ENCODE data around the gene NECTIN1. TPM values are rescaled to one million over a fixed set of nuclear protein-coding genes. Genes with fewer than 3 reads are reported as not detected.

NECTIN1 gene
- total and polyA plus RNA-seq, 2 of the 4 experiments (the other 2 are of a cell fraction) = 2.3 to 4.2 TPM

- POLR2A ChIA-PET (ENCODE audit: unreplicated experiment) = no interaction called here
- intact Hi-C loops (cut with micrococcal nuclease) (no loop called here), in situ Hi-C loops (cut with MboI; ENCODE audit: low sequenced_read_pairs) (loop anchor here (10.0 kb wide), 1 partner anchor 335 kb away; no protein-coding TSS in a partner anchor), dilution Hi-C loops (cut with HindIII; ENCODE audit: low sequenced_read_pairs, unreplicated experiment) (no loop called here)
- no CpG with 5 or more reads among the region's 4 CpGs for WGBS, 2 experiments (ENCODE audit: extremely low coverage in 2 of 2, insufficient read length in 1 of 2)
- peaks cover 78% of the 10 kb centered on the region for H3K27me3 ChIP-seq (ENCODE audit: control insufficient read depth, insufficient read depth, low read length)
- H3K9me1 ChIP-seq (ENCODE audit: insufficient read depth, low read length) = 0 out of 2 replicates have a peak, but pooled peaks cover 2% of the 10 kb centered on the region
- H3K4me3 ChIP-seq (ENCODE audit: insufficient read depth, low read depth, low read length) = no peak overlapping the region
- H3K79me1 ChIP-seq (ENCODE audit: low read depth in 1 of 2, low read length in 2 of 2) = no peaks in the 10 kb centered on the region
- no peak overlapping the region for H4K91ac ChIP-seq (ENCODE audit: insufficient read depth, low read depth, low read length)
- no peak overlapping the region for H3K4ac ChIP-seq (ENCODE audit: low read depth, low read length)
- TF ChIP-seq RAD21 (IDR thresholded peaks at IDR 0.05; ENCODE audit: low read length) = no peak
- TF ChIP-seq FOS (IDR thresholded peaks at IDR 0.05; ENCODE audit: low read depth, low read length) = no peak
- TF ChIP-seq MAFK (IDR thresholded peaks at IDR 0.05; ENCODE audit: low read depth, low read length) = no peak
- no peak for TF ChIP-seq NFE2L2 (IDR thresholded peaks at IDR 0.05; ENCODE audit: low read depth, low read length)
- TF ChIP-seq, protein P1, sequence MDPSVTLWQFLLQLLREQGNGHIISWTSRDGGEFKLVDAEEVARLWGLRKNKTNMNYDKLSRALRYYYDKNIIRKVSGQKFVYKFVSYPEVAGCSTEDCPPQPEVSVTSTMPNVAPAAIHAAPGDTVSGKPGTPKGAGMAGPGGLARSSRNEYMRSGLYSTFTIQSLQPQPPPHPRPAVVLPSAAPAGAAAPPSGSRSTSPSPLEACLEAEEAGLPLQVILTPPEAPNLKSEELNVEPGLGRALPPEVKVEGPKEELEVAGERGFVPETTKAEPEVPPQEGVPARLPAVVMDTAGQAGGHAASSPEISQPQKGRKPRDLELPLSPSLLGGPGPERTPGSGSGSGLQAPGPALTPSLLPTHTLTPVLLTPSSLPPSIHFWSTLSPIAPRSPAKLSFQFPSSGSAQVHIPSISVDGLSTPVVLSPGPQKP (IDR thresholded peaks at IDR 0.05; ENCODE audit: borderline replicate concordance, low read depth, low read length) = no peak
- no peak for TF ChIP-seq RCOR1 (IDR thresholded peaks at IDR 0.05; ENCODE audit: insufficient replicate concordance, low read length)
- H4K5ac ChIP-seq (ENCODE audit: low read depth, low read length) = no peak overlapping the region
- no peaks in the 10 kb centered on the region for H3K36me3 ChIP-seq (ENCODE audit: control insufficient read depth, insufficient read depth, low read length)
- no peaks in the 10 kb centered on the region for H3K9me3 ChIP-seq (ENCODE audit: control insufficient read depth, insufficient read depth, low read length)
- H2AFZ ChIP-seq (replicated peaks; ENCODE audit: low read length, poor library complexity) = no peak overlapping the region
- H4K8ac ChIP-seq (ENCODE audit: low read depth in 2 of 2, low read length in 2 of 2) = no peak overlapping the region
- H3K27ac ChIP-seq (ENCODE audit: insufficient read depth, low read length) = no peak overlapping the region
- no peak overlapping the region for H2BK120ac ChIP-seq (ENCODE audit: low read depth, low read length)
- no peaks in the 10 kb centered on the region; the same call in 1 of the 2 replicates for H3K4me1 ChIP-seq (ENCODE audit: control insufficient read depth, insufficient read depth, low read length)
- no peak overlapping the region for H2BK15ac ChIP-seq (ENCODE audit: low read depth, low read length)
- CTCF ChIA-PET = interaction anchor here (0.7 kb wide), 1 partner anchor 11 kb away, joined by 3 read pairs; the partner anchor contains the start of gene NECTIN1
- no peaks in the 10 kb centered on the region for H4K20me1 ChIP-seq (ENCODE audit: insufficient read depth, low read length)
- no peak overlapping the region for H2BK5ac ChIP-seq (ENCODE audit: low read depth, low read length, poor library complexity, severe bottlenecking)
- H3K18ac ChIP-seq (ENCODE audit: low read depth, low read length) = no peak overlapping the region
- no peak overlapping the region for H3K14ac ChIP-seq (replicated peaks; ENCODE audit: low read depth, low read length)
- H3K23ac ChIP-seq (ENCODE audit: low read depth, low read length) = no peak overlapping the region
- ATAC-seq (ENCODE audit: low read depth) (no peak), DNase-seq (no peak)
- H3K9ac ChIP-seq (ENCODE audit: low read depth, low read length) = no peak overlapping the region
- no peak overlapping the region for H2AK9ac ChIP-seq (replicated peaks; ENCODE audit: low read depth, low read length, poor library complexity)
- no peak overlapping the region for H3K4me2 ChIP-seq (ENCODE audit: low read depth, low read length)
- H2AK5ac ChIP-seq (ENCODE audit: low read depth, low read length) = no peak overlapping the region
- H2BK20ac ChIP-seq (ENCODE audit: low read depth, low read length) = no peak overlapping the region
- H3K56ac ChIP-seq (ENCODE audit: extremely low read depth, insufficient read depth, low read length) = no peak overlapping the region
- no TSS peak for BruUV-seq (replicated peaks)
Measured at GRCh38 chr11:119739975-119740374, 11.0 kb upstream of the NECTIN1 start.

Measured in IMR-90 (cell line).